ENCODE data around the gene LGR6.

Gene LGR6

DNA sequence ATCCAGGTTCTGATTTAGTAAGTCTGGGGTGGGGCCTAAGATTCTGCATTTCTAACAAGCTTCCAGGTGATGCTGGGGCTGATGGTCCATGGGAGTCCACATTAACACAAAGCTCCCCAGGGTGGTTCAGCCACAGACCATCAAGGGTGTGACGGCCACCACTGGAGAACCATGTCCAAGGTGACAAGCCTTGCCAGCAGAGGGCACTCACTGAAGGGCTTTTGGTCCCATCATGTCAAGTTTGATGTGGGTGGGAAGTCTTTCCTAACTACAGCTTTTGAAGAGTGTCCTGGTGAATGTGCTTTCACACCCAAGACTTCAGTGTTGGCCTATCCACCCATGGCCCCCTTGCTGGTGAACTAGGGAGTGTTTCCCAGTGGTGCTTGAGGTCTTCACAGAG, 81.0 kb downstream of the LGR6 start:
- no peaks in the 10 kb centered on the region for H3K36me3 ChIP-seq (ENCODE audit: insufficient read depth)
- peak; percentile 61 for TF ChIP-seq CTCF (conservative IDR thresholded peaks at IDR 0.05; ENCODE audit: low read depth, low read length)
- no peak overlapping the region for H3K9ac ChIP-seq
- H3K79me2 ChIP-seq (ENCODE audit: insufficient read depth, low read depth): no peaks in the 10 kb centered on the region
- H2AFZ ChIP-seq (ENCODE audit: low read depth): no peak overlapping the region
- H3K4me3 ChIP-seq (IDR thresholded peaks at IDR 0.05; ENCODE audit: insufficient read depth, low read depth, low read length): no peak overlapping the region
- H3K4me2 ChIP-seq: no peak overlapping the region
- no peaks in the 10 kb centered on the region; the same call in 1 of the 2 replicates for H3K27me3 ChIP-seq (ENCODE audit: insufficient read depth, low read depth)
- no peaks in the 10 kb centered on the region for H4K20me1 ChIP-seq (ENCODE audit: insufficient read depth)
- no peak overlapping the region for H3K27ac ChIP-seq
- H3K4me1 ChIP-seq (ENCODE audit: low read depth, poor library complexity, severe bottlenecking): no peaks in the 10 kb centered on the region

DNA sequence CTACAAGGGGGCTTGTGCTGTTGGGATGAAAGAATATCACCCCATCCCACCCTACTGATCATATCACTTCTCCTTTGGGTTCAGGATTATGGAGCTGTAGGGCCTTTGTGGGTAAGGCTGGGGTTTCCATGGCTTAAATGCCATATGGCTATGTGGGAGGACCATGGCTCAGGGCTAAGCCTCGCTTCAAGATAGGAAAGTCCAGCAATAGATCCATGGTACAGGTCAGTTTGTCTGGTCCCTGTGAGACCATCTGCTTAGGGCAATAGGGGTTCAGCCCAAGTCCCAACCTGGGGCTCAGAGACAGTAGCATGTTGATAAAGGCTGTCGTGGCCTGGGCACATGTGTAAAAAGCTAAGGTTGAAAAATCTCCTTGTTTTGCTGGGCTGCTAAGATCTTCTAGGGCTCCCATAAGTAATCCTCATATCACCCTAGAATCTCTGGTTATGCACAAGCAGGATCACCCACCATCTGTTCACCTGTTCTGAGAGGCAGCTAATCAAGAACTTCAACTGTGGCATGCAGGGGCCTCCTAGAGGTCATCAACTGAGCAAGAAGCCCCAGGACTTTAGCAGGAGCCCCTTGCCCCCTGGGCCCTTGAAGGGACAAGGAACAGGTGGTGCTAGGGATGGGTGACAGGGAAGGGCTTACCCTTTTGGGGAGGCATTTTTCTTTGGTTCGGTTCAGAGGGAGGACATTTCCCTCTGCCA, 81.6 kb downstream of the LGR6 start:
- TF ChIP-seq CTCF (conservative IDR thresholded peaks at IDR 0.05; ENCODE audit: low read depth, low read length): no peak
- no peaks in the 10 kb centered on the region for H3K4me1 ChIP-seq (ENCODE audit: low read depth, poor library complexity, severe bottlenecking)
- no peak overlapping the region for H3K9ac ChIP-seq
- no peaks in the 10 kb centered on the region; the same call in 1 of the 2 replicates for H3K27me3 ChIP-seq (ENCODE audit: insufficient read depth, low read depth)
- no peaks in the 10 kb centered on the region for H4K20me1 ChIP-seq (ENCODE audit: insufficient read depth)
- no peak overlapping the region for H2AFZ ChIP-seq (ENCODE audit: low read depth)
- H3K79me2 ChIP-seq (ENCODE audit: insufficient read depth, low read depth): no peaks in the 10 kb centered on the region
- no peaks in the 10 kb centered on the region for H3K36me3 ChIP-seq (ENCODE audit: insufficient read depth)
- no peak overlapping the region for H3K4me3 ChIP-seq (IDR thresholded peaks at IDR 0.05; ENCODE audit: insufficient read depth, low read depth, low read length)
- no peak overlapping the region for H3K27ac ChIP-seq
- no peak overlapping the region for H3K4me2 ChIP-seq

GRCh38 chr1:202276081-202276715, 82.6 kb downstream of the LGR6 start:
- no peak overlapping the region for H3K4me2 ChIP-seq

DNA sequence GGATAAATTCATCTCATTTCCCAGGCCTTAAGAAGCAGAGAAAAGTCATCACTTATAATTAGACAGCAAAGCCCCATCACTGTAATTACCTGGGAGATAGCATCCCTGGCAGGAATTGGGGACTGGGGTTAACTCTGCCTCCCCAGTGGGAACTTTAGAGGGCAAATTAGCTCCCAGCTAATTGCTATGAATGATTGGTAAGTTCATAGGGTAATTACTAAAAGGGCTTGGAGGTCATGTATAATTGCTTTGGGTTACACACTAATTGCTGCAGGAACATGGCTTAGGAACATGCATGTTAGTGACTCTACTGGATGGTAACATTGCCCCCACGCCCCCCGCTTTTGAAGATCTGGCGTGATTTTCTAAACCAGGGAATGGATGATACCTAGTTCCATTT, 83.3 kb downstream of the LGR6 start:
- H3K27me3 ChIP-seq (ENCODE audit: insufficient read depth, low read depth): no peaks in the 10 kb centered on the region
- no peak overlapping the region for H2AFZ ChIP-seq (ENCODE audit: low read depth)
- no peaks in the 10 kb centered on the region for H3K79me2 ChIP-seq (ENCODE audit: insufficient read depth, low read depth)
- no peak overlapping the region for H3K4me3 ChIP-seq (IDR thresholded peaks at IDR 0.05; ENCODE audit: insufficient read depth, low read depth, low read length)
- peaks cover 3% of the 10 kb centered on the region for H3K4me1 ChIP-seq (ENCODE audit: low read depth, poor library complexity, severe bottlenecking)
- no peaks in the 10 kb centered on the region for H4K20me1 ChIP-seq (ENCODE audit: insufficient read depth)
- no peak overlapping the region for H3K9ac ChIP-seq
- H3K27ac ChIP-seq: no peak overlapping the region
- no peak overlapping the region for H3K4me2 ChIP-seq
- no peak for TF ChIP-seq CTCF (conservative IDR thresholded peaks at IDR 0.05; ENCODE audit: low read depth, low read length)
- no peaks in the 10 kb centered on the region for H3K36me3 ChIP-seq (ENCODE audit: insufficient read depth)

More at GRCh38 chr1:202276081-202276715, 82.6 kb downstream of the LGR6 start:
- Histone ChIP-seq H3K79me2 (ENCODE audit: insufficient read depth, low read depth) (no peaks in the 10 kb centered on the region), H3K4me3 (IDR thresholded peaks at IDR 0.05; ENCODE audit: insufficient read depth, low read depth, low read length) (no peak overlapping the region), H3K27ac (no peak overlapping the region), H3K4me1 (ENCODE audit: low read depth, poor library complexity, severe bottlenecking) (no peaks in the 10 kb centered on the region), H3K36me3 (ENCODE audit: insufficient read depth) (no peaks in the 10 kb centered on the region), H2AFZ (ENCODE audit: low read depth) (no peak overlapping the region), H3K9ac (no peak overlapping the region), H4K20me1 (ENCODE audit: insufficient read depth) (no peaks in the 10 kb centered on the region), H3K27me3 (ENCODE audit: insufficient read depth, low read depth) (no peaks in the 10 kb centered on the region; the same call in 1 of the 2 replicates)
- no peak for TF ChIP-seq CTCF (conservative IDR thresholded peaks at IDR 0.05; ENCODE audit: low read depth, low read length)
